ENCODE results near the gene HSD17B1.

HSD17B1 gene

GRCh38 chr17:42568341-42569111 lies 15.8 kb downstream of the HSD17B1 start:
- DNase-seq = no peak

DNA sequence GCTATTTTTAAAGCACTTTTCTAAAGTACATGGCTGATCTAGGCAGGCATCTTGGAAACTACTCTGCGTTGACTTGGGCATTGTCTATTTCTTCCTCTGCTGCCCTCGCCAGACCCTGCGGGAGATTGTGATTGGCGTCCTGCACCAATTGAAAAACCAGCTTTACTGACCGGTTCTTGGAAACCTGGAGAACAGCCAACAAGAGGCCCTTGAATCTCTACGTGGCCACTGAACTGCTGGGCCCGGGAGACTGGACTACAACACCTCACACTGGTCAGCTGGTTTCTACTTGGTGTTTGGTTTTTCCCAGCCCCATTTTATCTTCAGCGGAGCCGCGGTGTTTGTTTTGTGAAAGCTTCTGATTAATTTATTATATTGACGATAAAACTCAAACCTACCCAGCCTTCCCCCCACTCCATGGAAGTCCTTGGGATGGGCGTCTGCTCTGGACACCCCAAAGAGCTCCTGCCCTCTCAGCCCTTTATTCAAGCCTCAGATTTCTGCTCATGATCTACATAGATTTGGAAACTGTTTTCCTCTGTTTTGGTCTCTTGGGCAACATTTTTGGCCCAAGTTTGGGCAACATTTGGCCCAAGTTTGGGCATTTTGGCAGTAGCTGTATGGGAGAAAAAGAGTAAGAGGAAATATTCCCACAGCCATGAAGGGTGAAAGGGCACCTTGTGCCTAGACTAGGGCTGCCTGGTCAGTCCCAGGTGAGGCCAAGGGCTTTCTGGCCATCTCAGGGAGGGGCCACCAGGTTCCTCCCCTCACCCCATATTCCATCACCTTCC lies 18.9 kb downstream of the HSD17B1 start:
- no peak for DNase-seq

GRCh38 chr17:42573095-42573494 lies 20.4 kb downstream of the HSD17B1 start:
- no peak for DNase-seq

DNA sequence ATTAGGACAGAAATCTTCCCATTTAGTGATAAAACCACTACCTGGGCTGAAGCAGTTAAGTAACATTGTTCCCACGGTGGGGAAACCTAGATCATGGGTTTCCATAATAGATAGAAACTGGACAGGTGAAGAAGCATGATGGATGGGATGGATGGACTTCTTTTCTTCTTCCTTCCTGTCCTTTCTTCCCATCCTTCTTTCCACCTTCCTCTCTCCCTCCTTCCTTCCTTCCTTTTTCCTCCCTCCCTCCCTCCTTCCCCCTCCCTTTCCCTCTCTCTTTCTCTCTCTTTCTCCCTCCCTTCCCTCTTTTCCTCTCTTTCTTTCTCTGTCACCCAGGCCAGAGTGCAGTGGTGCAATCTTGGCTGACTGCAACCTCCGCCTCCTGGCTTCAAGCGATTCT lies 21.7 kb downstream of the HSD17B1 start:
- DNase-seq = no peak

GRCh38 chr17:42577140-42577531 lies 24.4 kb downstream of the HSD17B1 start:
- DNase-seq = no peak

GRCh38 chr17:42577532-42578281 lies 25.0 kb downstream of the HSD17B1 start, which contains the start of gene PSMC3IP:
Gene PSMC3IP (minus strand): TSS chr17:42577729. CDS start chr17:42577686, 43 bp downstream.
- DNase-seq = peak; percentile 97

DNA sequence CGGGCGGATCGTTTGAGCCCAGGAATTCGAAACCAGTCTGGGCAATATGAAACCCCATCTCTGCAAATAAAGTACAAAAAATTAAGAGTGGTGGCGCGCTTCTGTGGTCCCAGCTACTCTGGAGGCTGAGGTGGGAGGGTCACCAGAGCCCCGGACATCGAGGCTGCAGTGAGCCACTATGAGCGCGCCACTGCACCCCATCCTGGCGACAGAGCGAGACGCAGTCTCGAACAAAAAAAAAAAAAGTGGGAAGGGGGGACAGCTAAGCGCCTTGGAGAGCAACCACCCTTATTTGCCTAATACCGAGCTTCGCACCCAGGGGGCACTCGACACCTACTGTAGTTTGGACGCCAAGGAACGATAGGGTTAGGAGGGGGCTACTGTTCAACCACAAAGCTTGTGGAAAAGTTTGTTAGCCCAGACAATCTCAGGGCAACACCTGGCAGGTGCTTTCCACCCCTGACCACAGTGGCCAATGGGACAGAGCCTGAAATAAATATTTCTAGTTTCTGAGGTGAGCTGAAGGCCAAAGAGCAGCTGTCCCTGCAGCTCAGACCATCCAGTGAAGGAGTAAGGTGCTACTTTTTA lies 25.7 kb downstream of the HSD17B1 start:
- peak; percentile 86 for DNase-seq

GRCh38 chr17:42579794-42580551 lies 27.2 kb downstream of the HSD17B1 start:
- DNase-seq = no peak

DNA sequence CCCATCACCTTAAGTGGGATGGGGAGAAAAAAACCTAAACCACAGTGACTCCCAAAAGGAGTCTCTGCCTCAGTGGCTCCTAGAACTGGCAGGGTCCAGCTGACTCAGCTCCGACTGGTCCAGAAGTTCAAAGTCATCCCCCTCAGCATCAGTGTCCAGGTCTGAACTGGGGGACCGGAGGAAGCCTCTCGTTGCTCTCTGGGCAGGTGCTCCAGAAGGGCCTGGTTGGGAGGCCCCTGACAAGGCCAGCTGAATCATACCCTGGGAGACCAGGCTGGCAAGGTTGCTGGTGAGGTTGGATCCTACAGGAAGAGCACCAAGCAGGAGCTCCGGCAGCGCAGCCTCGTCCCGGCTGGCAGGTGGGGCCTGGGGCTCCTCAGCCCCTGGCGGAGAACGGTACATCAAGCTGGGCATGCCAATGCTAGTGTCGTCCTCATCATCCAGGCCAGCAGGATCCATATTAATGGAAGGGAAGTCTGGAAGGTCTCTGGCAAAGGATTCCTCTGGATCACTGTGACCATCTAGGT lies 29.1 kb downstream of the HSD17B1 start:
- DNase-seq = no peak

DNA sequence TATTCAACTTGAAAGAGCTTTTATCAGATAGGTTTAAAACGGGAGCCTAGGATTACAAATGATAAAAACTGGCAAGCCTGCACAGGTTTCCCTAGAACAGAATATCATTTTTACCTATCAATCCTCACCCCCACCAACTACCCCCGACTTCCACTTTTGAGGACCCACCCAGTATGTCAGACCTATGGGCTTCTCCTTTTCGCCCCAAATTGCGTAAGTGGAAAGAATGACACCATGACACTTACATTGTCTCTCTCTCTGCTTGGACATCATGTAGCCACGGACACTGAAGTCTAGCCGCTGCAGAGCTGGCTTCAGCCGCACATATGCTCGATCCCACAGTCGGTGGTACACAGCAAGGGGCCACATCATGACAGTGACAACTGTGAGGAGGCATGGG lies 32.2 kb downstream of the HSD17B1 start:
- no peak for DNase-seq

GRCh38 chr17:42585353-42585752 lies 32.6 kb downstream of the HSD17B1 start:
- DNase-seq = no peak

DNA sequence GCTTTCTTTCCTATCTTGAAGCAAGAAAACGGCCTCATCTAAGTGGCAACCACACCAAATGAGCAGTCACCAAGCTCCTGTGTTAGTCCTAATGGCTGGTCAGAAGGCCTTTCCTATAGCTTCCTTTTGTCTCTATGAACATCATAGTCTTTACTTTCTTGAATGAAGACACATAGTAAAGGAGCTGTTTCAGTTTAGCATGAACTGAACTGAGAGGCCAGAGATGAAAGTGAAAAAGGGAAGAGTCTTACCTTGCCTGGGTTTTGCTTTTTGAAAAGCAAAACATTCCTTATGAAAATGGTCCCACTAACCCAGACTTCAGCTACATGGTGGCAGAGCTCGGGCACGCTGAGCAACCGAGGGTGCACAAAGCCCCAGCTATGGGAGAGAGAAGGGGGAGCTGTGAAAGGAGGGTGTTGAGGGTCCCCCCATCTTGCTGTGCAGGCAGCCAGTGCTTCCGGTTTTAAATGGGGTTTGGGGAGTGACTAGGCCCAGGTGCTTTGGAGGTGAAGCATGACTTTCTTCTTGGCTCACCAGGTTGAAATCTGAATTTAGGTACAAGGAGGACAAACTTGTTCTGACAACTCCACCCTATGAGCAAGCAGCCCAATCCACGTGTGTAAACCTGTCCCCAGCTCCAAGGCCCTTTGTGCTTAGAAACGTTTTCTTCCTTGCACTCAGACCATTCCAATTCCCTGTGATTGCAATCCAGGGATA lies 33.9 kb downstream of the HSD17B1 start:
- DNase-seq = no peak

DNA sequence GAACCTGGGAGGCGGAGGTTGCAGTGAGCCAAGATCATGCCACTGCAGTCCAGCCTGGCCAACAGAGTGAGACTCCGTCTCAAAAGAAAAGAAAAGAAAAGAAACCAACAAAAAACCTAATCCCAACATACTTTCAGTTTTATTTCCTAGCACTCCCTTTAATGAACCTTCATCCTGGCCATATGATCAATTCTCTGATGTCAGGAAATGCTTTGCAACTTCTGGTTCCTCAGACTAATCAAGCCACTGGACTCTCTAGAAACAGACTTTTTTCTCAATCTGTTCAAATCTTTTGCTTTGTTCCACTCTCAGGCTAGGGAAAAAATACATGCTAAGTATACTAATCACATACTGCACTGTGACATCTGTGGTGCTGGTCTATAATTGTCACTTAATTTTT lies 38.2 kb downstream of the HSD17B1 start:
- no peak for DNase-seq

DNA sequence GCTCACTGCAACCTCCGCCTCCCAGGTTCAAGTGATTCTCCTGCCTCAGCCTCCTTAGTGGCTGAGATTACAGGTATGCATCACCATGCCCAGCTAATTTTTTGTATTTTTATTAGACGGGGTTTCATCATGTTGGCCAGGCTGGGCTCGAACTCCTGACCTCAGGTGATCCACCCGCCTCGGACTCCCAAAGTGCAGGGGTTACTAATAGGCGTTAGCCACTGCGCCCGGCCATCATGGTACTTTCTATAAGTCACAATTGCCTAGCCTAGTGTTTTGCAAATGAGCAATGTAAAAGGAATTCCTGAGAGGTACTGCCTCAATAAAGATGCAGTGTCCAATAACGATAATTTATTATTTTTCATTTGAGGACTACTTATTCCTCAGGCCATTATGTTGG lies 38.7 kb downstream of the HSD17B1 start:
- no peak for DNase-seq

DNA sequence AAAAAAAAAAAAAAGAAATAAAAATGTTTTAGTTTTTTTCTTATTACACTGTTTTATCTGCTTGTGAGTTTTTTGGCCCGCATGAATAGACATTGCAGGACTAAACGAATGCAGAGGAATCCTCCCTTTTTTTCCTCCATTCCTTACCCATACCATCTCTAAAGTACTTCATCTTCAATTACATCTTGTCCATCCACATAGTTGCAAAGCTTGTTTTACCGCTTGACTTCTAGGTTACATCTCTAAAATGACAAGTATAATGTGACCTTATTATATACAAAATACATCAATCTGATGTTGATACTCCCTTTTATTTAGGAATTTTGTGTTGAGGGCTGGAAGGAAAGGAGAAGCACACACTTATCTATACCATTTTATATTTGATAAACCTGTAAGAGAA lies 43.7 kb downstream of the HSD17B1 start:
- no peak for DNase-seq

- no peak for DNase-seq
These were observed 46.2 kb downstream of the HSD17B1 start for GRCh38 chr17:42598905-42599304.

DNA sequence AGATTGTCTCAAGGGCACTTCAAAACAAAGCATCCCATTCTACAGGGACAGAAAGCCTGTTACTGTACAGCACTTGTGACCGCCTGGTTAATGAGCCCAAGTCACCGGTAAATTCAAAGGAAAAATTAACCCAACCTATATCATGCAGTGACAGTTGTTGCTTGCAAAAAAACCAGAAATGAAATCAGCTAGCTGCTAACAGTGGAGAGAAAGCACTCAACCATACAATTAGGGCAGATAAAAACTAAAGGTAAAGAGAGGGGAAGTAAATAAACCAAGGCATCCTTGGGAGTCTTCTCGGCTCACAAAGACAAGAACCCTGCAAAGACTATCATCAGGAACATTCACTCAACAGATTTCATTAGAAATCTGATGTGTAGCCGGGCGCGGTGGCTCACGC lies 50.6 kb downstream of the HSD17B1 start:
- DNase-seq = no peak

Data from stimulated activated CD8-positive, alpha-beta memory T cell treated with anti-CD3 and anti-CD28 coated beads, Interleukin-4, amount 100 ng/mL, for 48 hours (primary cell).